ENCODE measurements around the gene MMP15.
"Not testable (repeated sequence)": the region's sequence is repeated elsewhere in the genome, so short reads cannot be mapped to it uniquely, and the experiment has no call there.

Gene MMP15

DNA sequence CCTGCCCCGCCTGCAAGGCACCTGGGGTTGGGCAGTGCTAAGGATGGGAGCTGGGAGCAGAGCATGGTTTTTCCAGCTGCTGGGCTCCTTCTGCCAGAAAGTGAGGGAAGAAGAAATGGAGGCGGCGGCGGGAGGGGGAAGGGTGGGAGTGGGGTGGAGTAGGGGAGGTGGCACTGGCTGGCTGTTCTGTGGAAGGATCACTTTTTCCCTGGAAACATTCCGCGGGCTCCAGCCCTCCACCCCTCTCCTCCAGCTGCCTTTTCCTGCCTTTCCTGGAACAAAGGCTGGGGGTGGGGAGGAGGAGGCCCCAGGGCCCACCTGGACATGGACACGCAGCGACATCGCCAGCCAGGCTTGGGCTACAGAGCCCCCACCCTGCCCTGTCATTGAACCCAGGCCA, 62.5 kb downstream of the MMP15 start:
- no peak for DNase-seq (ENCODE audit: low read depth)
- TF ChIP-seq, protein P1, sequence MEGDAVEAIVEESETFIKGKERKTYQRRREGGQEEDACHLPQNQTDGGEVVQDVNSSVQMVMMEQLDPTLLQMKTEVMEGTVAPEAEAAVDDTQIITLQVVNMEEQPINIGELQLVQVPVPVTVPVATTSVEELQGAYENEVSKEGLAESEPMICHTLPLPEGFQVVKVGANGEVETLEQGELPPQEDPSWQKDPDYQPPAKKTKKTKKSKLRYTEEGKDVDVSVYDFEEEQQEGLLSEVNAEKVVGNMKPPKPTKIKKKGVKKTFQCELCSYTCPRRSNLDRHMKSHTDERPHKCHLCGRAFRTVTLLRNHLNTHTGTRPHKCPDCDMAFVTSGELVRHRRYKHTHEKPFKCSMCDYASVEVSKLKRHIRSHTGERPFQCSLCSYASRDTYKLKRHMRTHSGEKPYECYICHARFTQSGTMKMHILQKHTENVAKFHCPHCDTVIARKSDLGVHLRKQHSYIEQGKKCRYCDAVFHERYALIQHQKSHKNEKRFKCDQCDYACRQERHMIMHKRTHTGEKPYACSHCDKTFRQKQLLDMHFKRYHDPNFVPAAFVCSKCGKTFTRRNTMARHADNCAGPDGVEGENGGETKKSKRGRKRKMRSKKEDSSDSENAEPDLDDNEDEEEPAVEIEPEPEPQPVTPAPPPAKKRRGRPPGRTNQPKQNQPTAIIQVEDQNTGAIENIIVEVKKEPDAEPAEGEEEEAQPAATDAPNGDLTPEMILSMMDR (IDR thresholded peaks at IDR 0.05; ENCODE audit: low read depth, low read length, missing control alignments) = no peak
- no peak overlapping the region for H3K4me3 ChIP-seq (ENCODE audit: low read depth, low read length)
- in situ Hi-C loops (cut with HindIII; ENCODE audit: low sequenced_read_pairs) = no loop called here

DNA sequence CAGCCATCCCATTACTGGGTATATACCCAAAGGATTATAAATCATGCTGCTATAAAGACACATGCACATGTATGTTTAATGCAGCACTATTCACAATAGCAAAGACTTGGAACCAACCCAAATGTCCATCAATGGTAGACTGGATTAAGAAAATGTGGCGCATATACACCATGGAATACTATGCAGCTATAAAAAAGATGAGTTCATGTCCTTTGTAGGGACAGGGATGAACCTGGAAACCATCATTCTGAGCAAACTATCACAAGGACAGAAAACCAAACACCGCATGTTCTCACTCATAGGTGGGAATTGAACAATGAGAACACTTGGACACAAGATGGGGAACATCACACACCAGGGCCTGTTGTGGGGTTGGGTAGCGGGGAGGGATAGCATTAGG, 64.8 kb downstream of the MMP15 start:
- in situ Hi-C loops (cut with HindIII; ENCODE audit: low sequenced_read_pairs); DNase-seq (ENCODE audit: low read depth): not testable (repeated sequence)

GRCh38 chr16:58094026-58094425, 68.5 kb downstream of the MMP15 start:
- TF ChIP-seq, protein P1 (IDR thresholded peaks at IDR 0.05; ENCODE audit: low read depth, low read length, missing control alignments) = no peak
- DNase-seq (ENCODE audit: low read depth) = no peak
- in situ Hi-C loops (cut with HindIII; ENCODE audit: low sequenced_read_pairs) = no loop called here
- H3K4me3 ChIP-seq (ENCODE audit: low read depth, low read length) = no peak overlapping the region

More for the DNA sequence above, 64.8 kb downstream of the MMP15 start:
- not testable (repeated sequence) for H3K4me3 ChIP-seq (ENCODE audit: low read depth, low read length)

- no peak for DNase-seq (ENCODE audit: low read depth)
- in situ Hi-C loops (cut with HindIII; ENCODE audit: low sequenced_read_pairs) = no loop called here
- no peak overlapping the region for H3K4me3 ChIP-seq (ENCODE audit: low read depth, low read length)
- TF ChIP-seq, protein P1 (IDR thresholded peaks at IDR 0.05; ENCODE audit: low read depth, low read length, missing control alignments) = no peak
Observed at GRCh38 chr16:58094791-58095574, 69.4 kb downstream of the MMP15 start.

- DNase-seq (ENCODE audit: low read depth); H3K4me3 ChIP-seq (ENCODE audit: low read depth, low read length); in situ Hi-C loops (cut with HindIII; ENCODE audit: low sequenced_read_pairs): not testable (repeated sequence)
Observed at GRCh38 chr16:58095575-58095960, 70.0 kb downstream of the MMP15 start.

GRCh38 chr16:58096249-58096648, 70.7 kb downstream of the MMP15 start:
- H3K4me3 ChIP-seq (ENCODE audit: low read depth, low read length) = no peak overlapping the region
- TF ChIP-seq, protein P1 (IDR thresholded peaks at IDR 0.05; ENCODE audit: low read depth, low read length, missing control alignments) = no peak
- in situ Hi-C loops (cut with HindIII; ENCODE audit: low sequenced_read_pairs) = no loop called here
- DNase-seq (ENCODE audit: low read depth) = no peak

All from astrocyte of the cerebellum (primary cell).